H1 (cell line): ENCODE measurements around the gene C11orf54. TPM values are rescaled to one million over a fixed set of nuclear protein-coding genes. Genes with fewer than 3 reads are reported as not detected.

Experiments
- PHF8 ChIP-seq: fragments of 200-600 bp; sonication (generic); conservative IDR thresholded peaks from 2 replicates; pipeline ENCODE4 v1.7.1; 2012; ENCODE audit warnings: low read depth, mild to moderate bottlenecking, inconsistent platforms, low read length, moderate library complexity
- polyA plus RNA-seq, 7 experiments: library from polyadenylated mRNA; depleted of rRNA in 3 of 7; stranded (reverse) in 5 of 7; unstranded in 2 of 7; fragments of >200 nt in 5 of 7; fragments of 200-250 nt in 2 of 7; gene quantifications; 1 replicate in 5 of 7; 2 replicates in 1 of 7; 4 replicates in 1 of 7; pipeline versions ENCODE4 v1.2.1 to v1.2.3, GENCODE V29; 2011 to 2013; ENCODE audit warnings: missing spikeins in 2 of 7, mixed read lengths in 2 of 7
- total RNA-seq: library from RNA; stranded (reverse); fragmentation: NEBNext Ultra II Directional; extraction: Animal tissue kit (Norgen Biotek cat#: 25700); gene quantifications from 2 replicates; pipeline ENCODE4 v1.2.1, GENCODE V29; 2021

C11orf54 gene
- total and polyA plus RNA-seq, 2 of the 8 experiments (the other 6 are each of a cell fraction or from before 2014, with no cell fraction given): 14.7 to 24.5 TPM

GRCh38 chr11:93772123-93772522 is 30.7 kb downstream of the C11orf54 start (continued):
- no peak for TF ChIP-seq PHF8
